GM03348 (cell line): ENCODE data around the gene ATL1.
"Not testable (repeated sequence)": the region's sequence is repeated elsewhere in the genome, so short reads cannot be mapped to it uniquely, and the experiment has no call there.

Experiments
- DNase-seq: peaks from one replicate; pipeline ENCODE4 v3.0.0; 2012; ENCODE audit warnings: low spot score

ATL1 gene

DNA sequence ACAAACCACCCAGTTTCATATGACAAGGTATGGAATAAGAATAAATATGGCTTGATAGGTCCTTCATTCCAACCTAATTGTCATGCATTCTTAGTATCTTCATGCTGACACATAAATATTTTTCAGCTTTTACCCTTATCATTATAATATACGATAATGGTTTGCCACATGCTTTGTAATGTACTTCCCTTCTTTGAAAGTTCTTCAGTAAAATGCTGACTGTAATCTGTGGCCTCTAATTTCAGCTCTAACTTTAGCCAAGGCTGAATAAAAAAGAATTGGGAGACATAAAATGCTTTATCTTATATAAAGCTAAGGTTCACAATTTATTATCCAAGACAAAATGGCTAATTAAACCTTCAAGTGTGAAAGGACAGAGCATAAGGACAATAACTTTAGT is 24.9 kb upstream of the ATL1 start:
- DNase-seq: no peak

DNA sequence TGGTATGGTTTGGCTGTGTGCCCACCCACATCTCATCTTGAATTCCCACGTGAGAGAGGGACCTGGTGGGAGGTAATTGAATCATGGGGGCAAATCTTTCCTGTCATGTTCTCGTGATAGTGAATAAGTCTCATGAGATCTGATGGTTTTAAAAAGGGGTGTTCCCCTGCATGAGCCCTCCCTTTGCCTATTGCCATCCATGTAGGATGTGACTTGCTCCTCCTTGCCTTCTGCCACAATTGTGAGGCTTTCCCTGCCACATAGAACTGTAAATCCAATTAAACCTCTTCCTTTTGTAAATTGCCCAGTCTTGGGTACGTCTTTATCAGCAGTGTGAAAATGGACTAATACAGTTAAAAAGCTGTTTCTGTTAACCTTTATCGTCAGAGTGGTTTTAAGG is 21.9 kb upstream of the ATL1 start:
- DNase-seq: not testable (repeated sequence)

DNA sequence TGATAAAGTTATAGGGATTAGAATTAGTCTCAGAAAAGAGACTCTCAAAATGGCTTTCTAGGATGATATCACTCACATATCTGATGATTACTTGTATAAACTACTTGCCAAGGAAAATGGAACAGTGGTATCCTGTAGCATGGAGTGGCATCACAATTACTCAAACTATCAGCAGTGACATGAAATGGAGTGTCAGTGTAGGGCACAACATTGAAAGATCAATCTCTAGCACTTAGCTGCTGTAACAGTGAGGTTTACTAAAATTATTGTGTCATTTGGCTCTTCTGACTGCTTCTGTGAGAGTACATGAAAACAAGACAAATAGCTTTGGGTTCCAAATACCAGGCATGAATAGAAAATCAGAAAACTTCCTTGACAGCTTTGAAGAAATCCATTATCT is 20.9 kb upstream of the ATL1 start:
- DNase-seq: no peak

DNA sequence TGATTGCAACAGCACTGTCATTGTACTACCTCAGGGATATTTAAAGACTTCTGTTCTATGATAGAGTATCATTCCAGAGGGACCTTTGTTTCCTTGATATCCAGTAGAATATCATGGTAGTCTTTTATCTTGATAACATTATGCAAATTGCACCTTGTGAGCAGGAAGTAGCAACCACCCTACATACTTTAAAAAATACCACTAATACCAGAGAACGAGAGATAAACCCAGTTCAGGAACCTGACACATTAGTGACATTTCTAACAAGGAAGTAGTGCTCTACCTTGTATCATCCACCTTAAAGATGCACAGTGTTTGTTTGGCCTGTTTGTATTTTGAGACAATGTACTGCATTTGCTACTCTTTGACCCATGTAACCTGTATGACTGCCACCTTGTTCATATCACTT is 18.8 kb upstream of the ATL1 start:
- DNase-seq: no peak

DNA sequence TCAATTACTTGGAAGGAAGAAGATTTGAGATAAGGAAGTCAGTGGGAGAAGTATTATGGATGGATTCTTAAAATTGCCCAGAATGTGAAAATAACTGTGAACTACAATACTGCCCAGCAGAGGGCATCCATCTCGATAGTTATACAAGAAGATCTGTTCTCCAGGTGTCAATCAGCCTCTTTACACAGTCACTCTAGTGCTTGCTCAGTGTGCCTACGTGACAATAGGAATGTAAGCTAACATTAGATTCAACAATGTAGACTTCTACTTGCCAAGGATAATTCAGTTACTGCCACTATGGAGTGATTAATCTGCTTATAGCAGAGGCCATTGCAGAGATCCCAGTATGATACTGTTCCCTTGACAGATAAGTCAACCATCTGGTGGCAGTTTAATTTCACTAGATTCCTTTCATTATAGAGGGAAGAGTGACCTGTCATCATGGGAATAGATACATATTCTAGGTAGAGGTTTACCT is 17.0 kb upstream of the ATL1 start:
- peak; percentile 61 for DNase-seq

DNA sequence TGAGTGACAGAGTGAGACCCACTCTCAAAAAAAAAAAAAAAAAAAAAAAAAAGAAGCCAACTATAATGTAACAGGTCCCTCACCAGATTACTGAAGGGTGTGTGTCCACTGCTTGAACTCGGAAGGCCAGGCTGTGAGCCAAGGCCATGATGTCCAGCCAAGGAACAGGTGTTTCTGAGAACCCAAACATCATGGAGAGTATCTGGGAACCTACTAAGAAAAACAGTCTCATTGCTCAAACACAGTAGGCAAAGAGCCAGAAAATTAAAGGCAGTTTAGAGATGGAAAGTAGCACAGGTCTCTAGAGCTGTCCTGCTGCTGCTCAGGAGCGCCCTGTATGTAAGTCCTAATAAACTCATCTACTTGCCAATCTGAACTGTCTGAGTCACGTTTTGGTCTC is 15.0 kb upstream of the ATL1 start:
- DNase-seq: no peak

DNA sequence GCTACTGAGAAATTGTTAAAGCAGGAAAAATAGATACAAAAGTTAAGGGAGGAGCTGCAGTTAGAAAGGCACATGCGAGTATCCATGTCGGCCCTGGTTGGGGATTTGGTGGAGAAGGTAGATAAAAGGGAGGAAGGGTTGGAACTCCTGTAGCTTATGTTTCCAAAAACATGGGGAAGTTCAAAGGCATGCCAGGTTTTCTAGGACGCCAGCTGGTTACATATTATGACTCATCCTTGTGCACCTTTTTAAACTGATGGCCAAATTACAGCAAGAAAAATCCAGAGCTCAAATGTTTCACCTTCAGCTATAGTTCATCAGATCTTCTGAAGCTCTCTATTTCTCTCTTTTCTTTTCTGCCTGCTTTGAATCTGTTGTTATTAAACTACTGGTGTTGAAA is 14.3 kb upstream of the ATL1 start:
- no peak for DNase-seq

DNA sequence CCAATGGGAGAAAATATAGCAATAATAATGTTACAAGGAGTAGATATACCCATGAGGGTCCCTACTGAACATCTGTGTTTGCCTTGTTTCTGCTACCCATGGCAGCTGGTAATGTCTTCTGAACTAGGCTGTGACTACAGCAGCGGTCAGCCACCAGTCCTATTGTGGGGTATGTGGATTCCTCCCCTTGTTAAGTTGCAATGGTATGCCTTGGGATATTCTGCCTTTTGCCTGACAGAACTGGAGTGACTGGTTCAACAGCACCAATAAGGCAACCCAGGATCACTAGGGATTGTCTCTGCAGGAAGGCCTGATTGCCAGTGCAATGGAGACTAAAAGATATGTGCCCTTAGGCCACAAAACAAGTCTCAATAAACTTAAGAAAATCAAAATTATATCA is 9.7 kb upstream of the ATL1 start:
- DNase-seq: no peak

DNA sequence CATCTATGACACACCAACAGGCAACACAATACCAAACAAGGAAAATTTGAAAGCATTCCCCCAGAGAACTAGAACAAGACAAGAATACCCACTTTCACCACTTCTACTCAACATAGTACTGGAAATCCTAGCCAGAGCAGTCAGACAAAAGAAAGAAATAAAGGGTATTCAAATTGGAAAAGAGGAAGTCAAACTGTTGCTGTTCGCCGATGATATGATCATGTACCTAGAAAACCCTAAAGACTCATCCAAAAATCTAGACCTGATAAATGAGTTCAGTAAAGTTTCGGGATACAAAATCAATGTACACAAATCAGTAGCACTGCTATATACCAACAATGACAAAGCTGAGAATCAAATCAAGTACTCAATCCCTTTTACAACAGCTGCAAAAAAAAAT is 8.1 kb upstream of the ATL1 start:
- DNase-seq: no peak

DNA sequence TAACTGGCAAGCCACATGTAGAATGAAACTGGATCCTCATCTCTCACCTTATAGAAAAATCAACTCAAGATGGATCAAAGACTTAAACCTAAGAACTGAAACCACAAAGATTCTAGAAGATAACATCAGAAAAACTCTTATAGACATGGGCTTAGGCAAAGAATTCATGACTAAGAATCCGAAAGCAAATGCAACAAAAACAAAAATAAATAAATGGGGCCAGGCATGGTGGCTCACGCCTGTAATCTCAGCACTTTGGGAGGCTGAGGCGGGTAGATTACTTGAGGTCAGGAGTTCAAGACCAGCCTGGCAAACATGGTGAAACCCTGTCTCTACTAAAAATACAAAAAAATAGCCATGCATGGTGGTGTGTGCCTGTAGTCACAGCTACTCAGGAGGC is 7.1 kb upstream of the ATL1 start:
- not testable (repeated sequence) for DNase-seq

DNA sequence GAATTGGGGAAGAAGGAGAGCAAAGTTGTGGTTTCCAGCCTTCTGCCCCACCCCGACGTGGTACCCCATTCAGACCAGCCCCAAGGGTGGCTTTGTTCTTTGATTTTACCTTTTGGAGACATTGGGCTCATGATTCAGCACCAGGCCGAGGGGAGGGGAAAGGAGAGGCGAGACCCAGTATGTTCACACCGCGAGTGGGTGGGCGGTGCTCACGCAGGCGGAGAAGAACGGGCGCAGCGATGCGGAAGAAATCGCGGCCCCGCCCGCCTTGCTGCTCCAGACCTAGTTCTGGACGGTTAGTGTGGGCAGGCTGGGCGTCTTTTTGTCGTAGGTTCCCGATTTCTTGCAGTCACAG is 963 bp downstream of the ATL1 start:
- peak; percentile 44 for DNase-seq

DNA sequence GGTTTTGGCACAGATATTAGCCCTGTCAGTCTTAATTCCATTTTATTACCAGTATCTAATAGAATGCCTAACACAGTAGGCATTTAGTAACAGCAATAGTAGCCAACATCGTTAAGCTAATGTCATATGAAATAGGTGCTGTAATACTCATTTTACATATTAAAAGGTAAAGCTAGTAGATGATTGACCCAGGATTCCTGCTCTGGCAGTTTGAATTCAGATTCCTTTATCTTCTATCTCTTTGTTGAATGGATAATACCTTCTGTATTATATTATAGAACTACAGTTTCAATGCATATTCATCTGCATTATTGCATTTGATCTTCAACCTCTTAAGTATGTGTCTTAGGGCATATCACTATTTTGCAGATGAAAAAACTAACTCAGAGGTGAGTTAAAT is 2.9 kb downstream of the ATL1 start:
- no peak for DNase-seq

DNA sequence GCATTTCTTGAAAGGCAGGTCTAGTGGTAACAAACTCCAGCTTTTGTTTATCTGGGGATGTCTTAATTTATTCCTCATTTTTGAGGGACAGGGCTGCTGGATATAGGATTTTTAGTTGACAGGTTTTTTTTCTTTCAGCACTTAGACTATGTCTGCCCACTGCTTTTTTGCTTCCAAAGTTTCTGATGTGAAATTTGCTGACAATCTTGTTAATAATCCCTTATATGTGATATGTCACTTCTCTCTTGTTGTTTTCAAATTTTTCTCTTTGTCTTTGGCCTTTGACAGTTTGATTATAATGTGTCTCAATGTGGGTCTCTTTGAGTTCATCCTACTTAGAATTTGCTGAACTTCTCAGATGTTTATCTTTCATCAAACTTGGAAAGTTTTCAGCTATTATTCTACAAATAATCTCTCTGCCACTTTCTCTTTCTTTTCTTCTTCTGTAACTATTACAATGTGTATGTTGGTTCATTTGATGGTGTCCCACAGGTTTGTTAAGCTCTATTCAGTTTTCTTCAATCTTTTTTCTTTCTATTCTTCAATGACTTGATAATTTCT is 9.8 kb downstream of the ATL1 start:
- DNase-seq: no peak

DNA sequence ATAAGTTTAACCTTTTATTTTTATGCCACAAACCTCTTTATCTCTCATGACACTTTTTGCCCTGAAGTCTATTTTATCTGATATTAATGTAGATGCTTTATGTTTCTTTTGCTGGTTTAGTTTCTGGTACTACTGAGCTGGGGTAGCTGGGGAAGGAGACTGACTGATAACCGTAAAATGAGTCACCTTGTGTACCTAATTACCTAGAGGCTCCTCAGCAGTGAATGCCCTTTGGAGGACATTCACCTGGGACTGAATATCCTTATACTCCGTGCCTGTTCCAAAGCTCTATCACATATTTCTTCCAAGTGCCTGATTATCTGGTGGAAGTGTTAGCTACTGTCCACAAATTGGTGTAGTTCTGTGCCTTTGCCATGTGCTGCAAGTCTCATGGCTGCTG is 13.9 kb downstream of the ATL1 start:
- no peak for DNase-seq

DNA sequence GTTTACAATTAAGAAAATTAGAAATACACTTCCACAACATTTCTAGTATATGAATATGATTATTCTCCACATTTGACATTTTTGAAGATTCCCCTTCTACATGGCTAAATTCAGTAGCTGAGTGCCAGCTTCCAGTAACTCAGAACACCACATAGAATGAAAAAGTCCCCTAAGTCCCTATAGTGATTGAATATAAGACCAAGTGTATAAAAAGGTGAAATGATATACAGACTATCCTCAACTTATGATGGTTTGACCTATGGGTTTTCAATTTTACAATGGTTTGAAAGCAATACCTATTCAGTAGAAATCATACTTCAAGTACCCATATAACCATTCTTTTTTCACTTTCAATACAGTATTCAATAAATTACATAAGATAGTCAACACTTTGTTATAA is 15.8 kb downstream of the ATL1 start:
- DNase-seq: no peak

DNA sequence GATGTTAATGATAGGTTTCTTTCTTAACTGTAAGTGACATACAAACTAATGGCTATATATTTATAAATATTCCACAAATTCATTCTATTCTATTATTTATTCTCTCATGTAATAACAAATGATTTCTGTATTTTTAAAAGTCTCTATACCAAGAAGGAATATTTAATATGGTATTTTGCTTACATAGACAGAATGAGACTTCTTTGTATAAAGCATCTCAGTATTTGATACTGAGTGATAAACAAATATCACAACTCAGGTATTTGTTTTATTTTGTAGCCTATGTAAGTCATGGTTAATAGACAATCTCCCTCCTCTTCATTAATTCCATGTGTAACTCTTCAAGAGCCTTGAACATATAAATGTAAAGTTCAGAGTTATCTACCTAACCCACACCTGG is 18.0 kb downstream of the ATL1 start:
- DNase-seq: no peak

DNA sequence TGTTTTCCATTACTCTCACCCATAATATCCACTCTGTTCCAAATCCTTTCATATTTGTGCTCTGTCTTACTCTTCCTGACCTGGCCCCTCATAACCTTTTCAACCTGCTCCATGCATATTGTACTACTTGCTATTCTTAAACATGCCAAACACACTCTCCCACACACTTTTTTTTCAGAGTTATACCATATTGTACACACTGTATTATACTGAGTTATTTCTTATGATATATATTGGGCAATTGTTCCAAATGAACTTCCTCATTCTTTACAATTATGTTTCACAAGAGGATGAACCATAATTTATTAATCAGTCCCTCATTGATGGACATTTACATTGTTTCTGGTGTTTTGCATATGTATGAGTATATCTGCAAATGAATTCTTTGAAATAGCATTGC is 18.5 kb downstream of the ATL1 start:
- DNase-seq: no peak

DNA sequence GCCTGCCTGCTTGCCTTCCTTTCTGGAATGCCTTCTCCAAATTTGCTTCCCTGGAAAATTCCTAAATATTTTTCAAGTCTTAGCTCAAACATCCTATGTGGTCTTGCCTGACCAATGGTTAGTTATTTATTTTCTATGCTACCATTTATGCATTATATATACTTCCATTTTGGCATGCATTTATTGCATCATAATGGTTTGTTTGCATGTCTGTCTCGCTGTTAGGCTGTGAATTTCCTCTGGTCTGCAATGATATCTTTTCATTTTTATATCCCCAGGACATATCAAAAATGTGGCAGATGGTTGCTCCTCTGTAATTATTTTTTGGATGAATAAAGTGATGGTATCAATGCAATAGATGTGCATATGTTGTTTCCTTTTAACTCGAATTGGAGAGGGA is 30.5 kb downstream of the ATL1 start:
- no peak for DNase-seq

DNA sequence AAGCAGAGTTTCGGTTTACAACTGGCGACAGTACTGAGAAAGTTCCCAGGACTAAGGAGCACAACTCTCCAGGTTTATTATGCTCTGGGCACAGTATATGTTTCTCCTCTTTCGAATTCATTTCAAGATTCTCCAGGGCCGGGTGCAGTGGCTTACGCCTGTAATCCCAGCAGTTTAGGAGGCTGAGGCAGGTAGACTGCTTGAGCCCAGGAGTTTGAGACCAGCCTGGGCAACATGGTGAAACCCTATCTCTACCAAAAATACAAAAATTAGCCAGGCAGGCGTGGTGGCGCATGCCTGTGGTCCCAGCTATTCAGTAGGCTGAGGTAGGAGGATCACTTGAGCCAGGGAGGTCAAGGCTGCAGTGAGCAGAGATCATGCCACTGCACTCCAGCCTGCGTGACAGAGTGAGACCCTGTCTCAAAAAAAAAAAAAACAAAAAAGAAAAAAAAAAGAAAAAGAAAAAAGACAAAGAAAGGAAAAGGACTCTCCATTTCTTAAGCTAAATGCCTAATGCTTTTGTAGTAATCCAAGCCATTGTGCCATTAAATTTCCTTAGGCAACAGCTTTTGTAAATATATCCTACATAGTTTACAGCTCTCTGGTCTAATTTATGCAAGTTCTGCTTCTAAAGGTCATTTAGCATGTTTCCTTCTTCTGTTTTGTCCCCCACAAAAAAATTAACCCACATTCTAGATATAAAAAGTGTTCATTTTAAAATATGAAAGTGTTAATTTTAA is 34.8 kb downstream of the ATL1 start:
- DNase-seq: no peak

DNA sequence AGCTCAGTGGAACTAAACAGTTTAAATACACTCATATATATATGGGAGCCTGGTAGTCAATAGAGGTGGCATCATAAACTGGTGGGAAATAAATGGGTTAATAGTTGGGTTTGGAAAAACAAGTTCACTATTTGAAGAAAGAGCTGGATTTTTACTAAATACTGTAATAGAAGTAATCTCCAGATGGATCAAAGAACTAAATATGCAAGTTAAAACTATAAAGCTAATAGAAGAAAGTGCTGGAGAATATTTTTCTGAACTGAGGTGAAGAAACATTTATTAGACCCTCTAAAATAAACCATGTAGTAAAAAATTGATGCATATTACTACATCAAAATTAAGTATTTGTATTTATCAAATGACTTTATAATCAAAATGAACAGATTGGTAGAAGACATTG is 38.8 kb downstream of the ATL1 start:
- no peak for DNase-seq

DNA sequence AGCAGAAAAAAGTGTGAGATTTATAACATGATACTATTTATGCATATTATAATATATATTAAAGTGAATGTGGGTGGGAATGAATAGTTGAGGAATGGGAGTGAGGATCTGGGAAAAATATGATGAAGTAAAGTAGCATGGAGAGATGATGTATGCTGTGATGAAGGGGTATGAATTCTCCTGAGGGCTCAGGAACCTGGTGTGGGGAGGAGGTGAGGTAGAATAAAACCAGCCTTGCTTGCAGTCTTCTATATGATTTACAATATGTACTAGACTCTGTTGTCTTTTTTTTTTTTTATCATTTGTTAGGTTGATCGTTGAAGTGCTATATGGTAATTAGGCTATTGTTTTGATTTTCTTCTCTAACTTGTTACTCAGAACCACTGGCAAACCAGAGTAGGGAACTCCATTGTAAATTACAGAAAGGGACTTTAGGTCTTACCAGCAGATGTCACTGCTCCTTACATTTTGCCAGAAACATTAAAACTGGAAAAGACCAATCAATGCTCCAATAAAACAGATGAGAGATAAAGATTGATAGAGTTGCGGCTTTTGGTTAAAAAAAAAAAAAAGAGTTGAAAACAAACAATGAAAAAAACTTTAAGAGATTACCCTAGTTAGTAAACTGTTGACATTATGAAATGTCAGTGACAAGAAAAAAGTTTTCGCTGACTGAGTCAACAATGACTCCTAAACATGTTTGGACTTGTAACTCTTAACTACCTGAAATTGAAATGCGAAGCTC is 39.9 kb downstream of the ATL1 start:
- peak; percentile 44 for DNase-seq

DNA sequence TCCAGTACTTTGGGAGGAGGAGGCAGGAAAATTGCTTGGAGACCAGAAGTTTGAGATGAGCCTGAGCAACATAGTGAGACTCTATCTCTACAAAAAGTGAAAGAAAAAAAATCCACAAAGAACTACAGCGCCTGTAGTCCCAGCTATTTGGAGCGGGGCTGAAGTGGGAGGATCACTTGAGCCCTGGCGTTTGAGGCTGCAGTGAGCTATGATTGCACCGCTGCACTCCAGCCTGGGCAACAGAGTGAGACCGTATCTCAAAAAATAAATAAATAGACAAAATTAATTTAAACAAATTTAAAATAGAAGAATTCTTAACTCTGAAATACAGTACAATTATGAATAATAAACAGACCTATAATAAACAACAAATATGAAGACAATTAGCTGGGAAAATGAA is 40.9 kb downstream of the ATL1 start:
- no peak for DNase-seq

DNA sequence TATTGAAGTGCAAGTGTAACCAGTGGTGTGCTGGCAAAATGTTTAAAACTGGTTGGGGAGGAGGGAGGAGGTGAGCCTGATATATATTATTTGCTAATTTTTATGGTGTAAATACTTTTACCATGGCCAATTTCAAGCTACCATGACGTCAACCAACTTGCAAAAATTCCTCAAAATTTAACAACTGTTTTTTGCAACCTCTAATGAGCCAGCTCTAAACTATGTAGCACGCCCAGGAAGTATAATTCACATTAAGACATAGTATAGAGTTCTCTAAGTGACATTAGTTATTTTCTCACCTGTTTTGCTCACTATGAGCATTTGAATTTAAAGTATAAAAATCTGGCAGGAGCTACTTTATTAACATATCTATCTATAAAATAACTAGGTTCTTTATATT is 41.4 kb downstream of the ATL1 start:
- DNase-seq: no peak

DNA sequence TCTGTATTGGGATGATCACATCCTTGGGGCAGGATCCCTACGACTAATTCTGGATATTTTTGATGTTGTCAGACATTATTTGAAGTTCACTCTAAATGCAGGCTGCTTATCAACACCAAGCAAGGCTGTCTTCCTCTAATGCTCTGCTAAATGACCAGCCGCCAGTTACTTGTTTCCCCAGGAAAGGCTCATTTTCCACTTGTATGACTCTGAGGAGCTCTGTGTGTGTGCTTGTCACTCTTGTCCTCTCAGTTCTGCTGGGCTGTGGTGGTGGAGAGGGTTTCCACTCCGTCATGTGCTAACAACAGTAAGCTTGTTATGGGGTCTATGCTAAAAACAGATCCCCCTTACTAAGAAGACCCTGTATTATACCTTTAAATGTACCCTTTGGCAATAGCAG is 42.1 kb downstream of the ATL1 start:
- no peak for DNase-seq
